ENCODE data around the gene FAM20A. TPM values are rescaled to one million over a fixed set of nuclear protein-coding genes. Genes with fewer than 3 reads are reported as not detected.
"Not testable (repeated sequence)": the region's sequence is repeated elsewhere in the genome, so short reads cannot be mapped to it uniquely, and the experiment has no call there.

Gene FAM20A
- total RNA-seq, 3 donors from 2014 or later: 1.9 to 6.1 (median 5.8) TPM

DNA sequence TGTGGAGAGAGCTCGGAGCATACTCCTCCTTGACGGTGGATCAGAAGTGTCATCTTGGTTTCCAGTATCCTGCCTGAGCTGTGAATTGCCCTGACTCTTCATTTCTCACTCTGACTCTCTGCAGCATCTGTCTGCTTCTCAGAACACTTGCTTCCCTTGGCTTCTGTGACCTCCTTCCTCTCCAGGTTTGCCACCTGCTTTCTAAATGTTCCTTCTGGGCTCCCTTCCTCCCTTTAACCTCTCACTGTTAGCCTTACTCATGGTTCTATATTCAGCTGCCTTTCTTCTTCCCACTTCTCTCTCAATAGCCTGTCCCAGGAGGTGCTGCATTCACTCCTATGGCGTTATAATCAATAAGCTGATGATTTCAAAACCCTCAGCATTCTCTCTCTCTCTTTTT is 100.1 kb downstream of the FAM20A start:
- DNase-seq: no peak
- ATAC-seq: no peak

DNA sequence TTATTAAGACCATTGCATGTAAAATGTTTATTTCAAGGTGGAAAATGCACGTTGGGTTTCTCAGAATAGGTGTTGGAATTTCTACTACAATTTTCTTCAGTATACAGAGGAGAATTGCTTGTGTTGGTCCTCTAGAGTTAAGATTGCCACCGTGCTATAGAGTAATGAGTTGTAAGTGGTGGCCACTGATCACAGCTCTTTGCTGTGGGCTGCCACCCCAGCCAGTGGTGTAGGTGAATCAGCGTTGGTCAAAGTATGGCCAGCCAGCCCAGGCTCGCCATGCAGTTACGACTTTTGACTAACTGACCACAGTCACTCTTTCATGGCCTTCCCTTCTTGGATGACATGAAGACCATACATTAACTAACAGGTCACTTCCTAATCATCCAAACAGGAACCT is 101.6 kb downstream of the FAM20A start:
- H3K4me3 ChIP-seq: no peak overlapping the region
- intact Hi-C loops (cut with DNase I, micrococcal nuclease): no loop called here
- no peaks in the 10 kb centered on the region for H3K36me3 ChIP-seq (ENCODE audit: low read depth)
- no peaks in the 10 kb centered on the region for H3K9me3 ChIP-seq
- DNase-seq (no peak), ATAC-seq (no peak)
- TF ChIP-seq, protein P1, sequence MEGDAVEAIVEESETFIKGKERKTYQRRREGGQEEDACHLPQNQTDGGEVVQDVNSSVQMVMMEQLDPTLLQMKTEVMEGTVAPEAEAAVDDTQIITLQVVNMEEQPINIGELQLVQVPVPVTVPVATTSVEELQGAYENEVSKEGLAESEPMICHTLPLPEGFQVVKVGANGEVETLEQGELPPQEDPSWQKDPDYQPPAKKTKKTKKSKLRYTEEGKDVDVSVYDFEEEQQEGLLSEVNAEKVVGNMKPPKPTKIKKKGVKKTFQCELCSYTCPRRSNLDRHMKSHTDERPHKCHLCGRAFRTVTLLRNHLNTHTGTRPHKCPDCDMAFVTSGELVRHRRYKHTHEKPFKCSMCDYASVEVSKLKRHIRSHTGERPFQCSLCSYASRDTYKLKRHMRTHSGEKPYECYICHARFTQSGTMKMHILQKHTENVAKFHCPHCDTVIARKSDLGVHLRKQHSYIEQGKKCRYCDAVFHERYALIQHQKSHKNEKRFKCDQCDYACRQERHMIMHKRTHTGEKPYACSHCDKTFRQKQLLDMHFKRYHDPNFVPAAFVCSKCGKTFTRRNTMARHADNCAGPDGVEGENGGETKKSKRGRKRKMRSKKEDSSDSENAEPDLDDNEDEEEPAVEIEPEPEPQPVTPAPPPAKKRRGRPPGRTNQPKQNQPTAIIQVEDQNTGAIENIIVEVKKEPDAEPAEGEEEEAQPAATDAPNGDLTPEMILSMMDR (IDR thresholded peaks at IDR 0.05): no peak
- peaks cover 8% of the 10 kb centered on the region for H3K4me1 ChIP-seq (ENCODE audit: low read depth)

More for the DNA sequence above, 100.1 kb downstream of the FAM20A start:
- Histone ChIP-seq H3K36me3 (ENCODE audit: low read depth) (no peaks in the 10 kb centered on the region), H3K4me1 (ENCODE audit: low read depth) (peaks cover 8% of the 10 kb centered on the region), H3K9me3 (no peaks in the 10 kb centered on the region), H3K4me3 (no peak overlapping the region)
- TF ChIP-seq, protein P1 (IDR thresholded peaks at IDR 0.05): no peak
- intact Hi-C loops (cut with DNase I, micrococcal nuclease): no loop called here

DNA sequence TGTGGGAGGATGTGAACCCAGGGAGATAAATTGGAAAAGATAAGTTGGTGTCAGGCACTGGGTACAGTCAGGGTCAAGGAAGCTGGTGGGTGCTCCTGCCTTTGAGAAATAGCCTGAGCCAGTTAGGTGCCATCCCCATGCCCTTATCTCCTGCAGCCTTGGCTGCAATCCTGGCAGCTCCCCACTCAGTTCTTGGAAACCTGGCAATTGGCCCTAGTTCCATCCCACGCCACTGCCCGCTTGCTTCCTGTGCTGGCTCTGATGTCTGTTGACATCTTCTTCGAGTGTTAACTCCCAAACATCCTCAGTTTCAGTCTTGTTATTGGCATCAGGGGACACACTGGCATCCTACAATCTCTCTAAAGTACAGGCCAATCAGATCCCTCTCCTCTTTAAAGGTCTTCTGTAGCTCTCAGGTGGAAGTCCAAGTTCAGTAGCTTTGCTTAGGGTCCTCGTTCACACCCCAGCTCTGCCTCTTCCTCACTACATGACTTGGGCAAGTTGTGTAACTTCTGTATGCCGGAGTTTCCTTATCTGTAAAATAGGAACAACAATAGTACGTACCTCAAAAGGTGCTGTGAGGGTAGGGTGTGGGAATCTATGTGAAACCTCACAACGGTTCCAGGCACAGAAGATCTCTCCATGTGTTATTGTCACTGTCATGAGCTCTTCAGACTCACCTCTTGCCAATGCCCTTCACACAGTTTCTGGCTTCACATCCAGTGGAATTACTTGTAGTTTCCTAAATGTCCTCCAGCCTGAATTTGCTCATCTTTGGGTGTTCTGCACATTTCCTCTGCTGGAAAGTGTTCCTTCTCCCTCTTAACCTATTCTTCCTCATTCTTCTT is 102.5 kb downstream of the FAM20A start:
- Histone ChIP-seq H3K4me3 (no peak overlapping the region), H3K36me3 (ENCODE audit: low read depth) (no peaks in the 10 kb centered on the region), H3K9me3 (no peaks in the 10 kb centered on the region), H3K4me1 (ENCODE audit: low read depth) (peaks cover 8% of the 10 kb centered on the region)
- TF ChIP-seq, protein P1 (IDR thresholded peaks at IDR 0.05): no peak
- DNase-seq (peak; percentile 33 to 52 (median 39)), ATAC-seq (peak; percentile 46)
- intact Hi-C loops (cut with DNase I, micrococcal nuclease): no loop called here

DNA sequence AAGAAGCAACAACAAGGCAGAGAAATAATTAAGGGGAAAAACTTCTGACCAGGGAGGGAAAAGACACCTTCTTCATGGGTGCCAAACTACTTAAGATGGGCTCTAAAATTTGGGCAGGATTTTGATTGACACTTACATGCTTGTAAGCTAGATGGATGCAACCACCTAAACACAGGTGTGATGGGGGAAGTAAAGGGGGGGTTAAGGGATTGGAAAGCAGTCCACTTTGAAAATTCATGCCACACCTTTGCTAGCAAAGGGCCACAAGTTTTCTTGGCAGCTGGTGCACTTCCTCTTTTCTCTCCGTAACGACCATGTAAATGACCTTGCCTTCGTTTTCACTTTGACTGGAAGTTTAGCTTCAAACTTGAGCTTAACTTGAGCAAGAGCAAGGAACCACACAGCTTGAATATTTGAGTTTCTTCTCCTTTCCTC is 103.3 kb downstream of the FAM20A start:
- Histone ChIP-seq H3K36me3 (ENCODE audit: low read depth) (no peaks in the 10 kb centered on the region), H3K4me1 (ENCODE audit: low read depth) (peaks cover 8% of the 10 kb centered on the region), H3K9me3 (no peaks in the 10 kb centered on the region), H3K4me3 (no peak overlapping the region)
- TF ChIP-seq, protein P1 (IDR thresholded peaks at IDR 0.05): no peak
- ATAC-seq (peak; percentile 90), DNase-seq (peak in 1 of 3 donors; percentile 81)
- intact Hi-C loops (cut with DNase I, micrococcal nuclease): no loop called here

DNA sequence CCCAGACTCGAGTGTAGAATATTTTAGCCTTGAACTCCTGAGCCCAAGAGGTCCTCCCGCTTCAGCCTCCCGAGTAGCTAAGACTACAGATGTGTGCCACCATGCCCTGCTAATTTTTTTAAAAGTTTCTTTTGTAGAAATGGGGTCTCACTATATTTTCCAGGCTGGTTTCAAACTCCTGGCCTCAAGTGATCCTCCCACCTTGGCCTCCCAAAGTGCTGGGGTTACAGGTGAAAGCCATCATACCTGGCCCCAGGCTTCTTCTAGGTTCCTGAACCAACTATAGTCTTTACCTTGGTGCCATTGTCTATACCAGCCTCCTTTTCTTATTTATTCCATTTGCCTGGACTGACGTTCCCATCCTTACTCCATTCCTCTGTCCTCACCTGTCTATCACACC is 106.1 kb downstream of the FAM20A start:
- TF ChIP-seq, protein P1 (IDR thresholded peaks at IDR 0.05): no peak
- Histone ChIP-seq H3K4me3 (no peak overlapping the region), H3K4me1 (ENCODE audit: low read depth) (peaks cover 17% of the 10 kb centered on the region), H3K36me3 (ENCODE audit: low read depth) (no peaks in the 10 kb centered on the region), H3K9me3 (no peaks in the 10 kb centered on the region)
- DNase-seq: no peak
- no peak for ATAC-seq
- intact Hi-C loops (cut with DNase I, micrococcal nuclease): no loop called here

DNA sequence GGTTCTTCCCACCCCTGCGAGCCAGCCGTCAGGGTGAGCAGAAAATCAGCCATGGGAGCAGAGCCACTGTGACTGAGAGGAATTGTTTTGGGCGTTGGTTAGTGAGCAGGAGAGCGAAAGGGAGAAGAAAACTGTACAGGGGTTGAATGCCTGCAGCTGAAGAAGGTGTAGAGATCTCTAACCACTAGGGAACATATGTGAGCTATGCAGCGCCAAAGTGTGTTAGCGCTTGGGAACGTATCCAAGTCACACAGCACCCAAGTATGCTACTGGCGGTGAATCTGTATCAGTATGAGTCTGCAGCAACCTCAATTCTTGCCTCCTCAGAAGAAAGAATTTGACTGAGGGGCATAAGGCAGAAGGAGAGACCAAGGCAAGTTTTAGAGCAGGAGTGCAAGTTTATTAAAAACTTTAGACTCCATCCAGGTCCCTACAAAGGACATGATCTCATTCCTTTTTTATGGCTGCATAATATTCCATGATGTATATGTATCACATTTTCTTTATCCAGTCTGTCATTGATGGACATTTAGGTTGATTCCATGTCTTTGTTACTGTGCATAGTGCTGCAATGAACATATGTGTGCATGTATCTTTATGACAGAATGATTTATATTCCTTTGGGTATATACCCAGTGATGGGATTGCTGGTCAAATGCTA is 108.6 kb downstream of the FAM20A start:
- H3K4me1 ChIP-seq (ENCODE audit: low read depth): peaks cover 12% of the 10 kb centered on the region
- H3K36me3 ChIP-seq (ENCODE audit: low read depth); DNase-seq; H3K4me3 ChIP-seq; intact Hi-C loops (cut with DNase I, micrococcal nuclease); H3K9me3 ChIP-seq: not testable (repeated sequence)
- peak; percentile 68 for ATAC-seq

All from mucosa of descending colon (tissue), 3 donors.